IMR-90 (cell line): Measurements from ENCODE around the gene RAB4B. TPM values are rescaled to one million over a fixed set of nuclear protein-coding genes. Genes with fewer than 3 reads are reported as not detected.

ENCODE experiments used
- ATAC-seq: fragments of 200-7000 bp; cut with Tn5 transposase; 2 replicates; pipeline ENCODE4 v1.9.1; 2020; ENCODE audit warnings: low read depth, mild to moderate bottlenecking, moderate library complexity
- BruUV-seq: library from RNA; stranded (reverse); fragments of 400-500 nt; replicated peaks from 2 replicates; lab custom pipeline; 2021; lab: Mats Ljungman, UMichigan
- CTCF ChIA-PET: fragments of 300-600 bp; formaldehyde crosslinking; extraction: SDS; loops from one replicate; lab custom pipeline; 2021; ENCODE audit warnings: antibody characterized with exemption; lab: Yijun Ruan, JAX
- POLR2A ChIA-PET: fragments of 300-600 bp; sonication (Branson Sonifier 250); formaldehyde crosslinking; loops from one replicate; lab custom pipeline; 2022; ENCODE audit warnings: antibody characterized with exemption; ENCODE audit not compliant: unreplicated experiment; lab: Charles Lee
- DNase-seq: peaks from one replicate; pipeline ENCODE4 v3.0.0; 2013
- H2AFZ ChIP-seq: replicated peaks from 2 replicates; pipeline ENCODE3; 2013; ENCODE audit warnings: low read length, mild to moderate bottlenecking; ENCODE audit not compliant: poor library complexity
- H2AK5ac ChIP-seq: 2 replicates; pipeline ENCODE4 v1.6.1; 2013; ENCODE audit warnings: low read depth, low read length, inconsistent platforms
- H2AK9ac ChIP-seq: replicated peaks from 2 replicates; pipeline ENCODE3; 2013; ENCODE audit warnings: mild to moderate bottlenecking, low read depth, low read length, moderate library complexity; ENCODE audit not compliant: poor library complexity
- H2BK120ac ChIP-seq: 2 replicates; pipeline ENCODE4 v1.6.1; 2013; ENCODE audit warnings: low read depth, low read length, inconsistent platforms
- H2BK15ac ChIP-seq: 3 replicates; pipeline ENCODE4 v1.6.1; 2013; ENCODE audit warnings: low read depth, low read length, inconsistent platforms
- H2BK20ac ChIP-seq: 2 replicates; pipeline ENCODE4 v1.6.1; 2013; ENCODE audit warnings: low read depth, mild to moderate bottlenecking, inconsistent platforms, low read length, moderate library complexity
- H2BK5ac ChIP-seq: 2 replicates; pipeline ENCODE4 v1.6.1; 2013; ENCODE audit warnings: mild to moderate bottlenecking, low read depth, low read length, inconsistent platforms; ENCODE audit not compliant: poor library complexity, severe bottlenecking
- H3K14ac ChIP-seq: replicated peaks from 2 replicates; pipeline ENCODE4 v1.6.1; 2013; ENCODE audit warnings: low read depth, low read length, inconsistent platforms
- H3K18ac ChIP-seq: 2 replicates; pipeline ENCODE4 v1.6.1; 2013; ENCODE audit warnings: low read depth, low read length, control low read depth
- H3K23ac ChIP-seq: 2 replicates; pipeline ENCODE4 v1.6.1; 2013; ENCODE audit warnings: low read depth, low read length, inconsistent platforms
- H3K27ac ChIP-seq: 2 replicates; pipeline ENCODE4 v1.5.1; 2013; ENCODE audit warnings: mild to moderate bottlenecking, control low read depth, low read length; ENCODE audit not compliant: insufficient read depth
- H3K27me3 ChIP-seq: 2 replicates; pipeline ENCODE4 v1.6.1; 2013; ENCODE audit warnings: low read length; ENCODE audit not compliant: control insufficient read depth, insufficient read depth
- H3K36me3 ChIP-seq: 2 replicates; pipeline ENCODE4 v1.6.1; 2013; ENCODE audit warnings: low read length, mixed read lengths; ENCODE audit not compliant: control insufficient read depth, insufficient read depth
- H3K4ac ChIP-seq: 2 replicates; pipeline ENCODE4 v1.6.1; 2013; ENCODE audit warnings: low read depth, low read length, inconsistent platforms
- H3K4me1 ChIP-seq: 2 replicates; pipeline ENCODE4 v1.6.1; 2013; ENCODE audit warnings: low read length, mixed read lengths; ENCODE audit not compliant: control insufficient read depth, insufficient read depth
- H3K4me2 ChIP-seq: 2 replicates; pipeline ENCODE4 v1.6.1; 2013; ENCODE audit warnings: low read depth, mild to moderate bottlenecking, control low read depth, low read length, moderate library complexity
- H3K4me3 ChIP-seq: 2 replicates; pipeline ENCODE4 v1.5.1; 2013; ENCODE audit warnings: low read depth, mild to moderate bottlenecking, control low read depth, low read length, moderate library complexity; ENCODE audit not compliant: insufficient read depth
- H3K56ac ChIP-seq: 2 replicates; pipeline ENCODE4 v1.6.1; 2013; ENCODE audit warnings: low read length, inconsistent platforms; ENCODE audit not compliant: insufficient read depth; ENCODE audit errors: extremely low read depth
- H3K79me1 ChIP-seq, 2 experiments: 2 replicates each; pipeline ENCODE4 v1.6.1; 2013; ENCODE audit warnings: low read length in 2 of 2, inconsistent platforms in 1 of 2, low read depth in 1 of 2
- H3K9ac ChIP-seq: 2 replicates; pipeline ENCODE4 v1.6.1; 2013; ENCODE audit warnings: low read depth, low read length, control low read depth
- H3K9me1 ChIP-seq: 2 replicates; pipeline ENCODE4 v1.6.1; 2013; ENCODE audit warnings: low read length, inconsistent platforms; ENCODE audit not compliant: insufficient read depth
- H3K9me3 ChIP-seq: 2 replicates; pipeline ENCODE4 v1.6.1; 2013; ENCODE audit warnings: low read length; ENCODE audit not compliant: control insufficient read depth, insufficient read depth
- H4K20me1 ChIP-seq: 2 replicates; pipeline ENCODE4 v1.6.1; 2013; ENCODE audit warnings: low read length, inconsistent platforms; ENCODE audit not compliant: insufficient read depth
- H4K5ac ChIP-seq: 2 replicates; pipeline ENCODE4 v1.6.1; 2013; ENCODE audit warnings: mild to moderate bottlenecking, low read depth, low read length, control low read depth
- H4K8ac ChIP-seq, 2 experiments: 2 replicates each; pipeline ENCODE4 v1.6.1; 2013; ENCODE audit warnings: low read depth in 2 of 2, low read length in 2 of 2, control low read depth in 1 of 2, inconsistent platforms in 1 of 2
- H4K91ac ChIP-seq: 2 replicates; pipeline ENCODE4 v1.6.1; 2013; ENCODE audit warnings: low read depth, low read length, inconsistent platforms; ENCODE audit not compliant: insufficient read depth
- CEBPB ChIP-seq: IDR thresholded peaks from 2 replicates; pipeline ENCODE4 v1.6.1; 2012; ENCODE audit warnings: low read depth, low read length, improper control_type of control experiment
- MAFK ChIP-seq: IDR thresholded peaks from 2 replicates; pipeline ENCODE4 v1.6.1; 2012; ENCODE audit warnings: low read depth, low read length, improper control_type of control experiment
- MAZ ChIP-seq: IDR thresholded peaks from 2 replicates; pipeline ENCODE4 v1.6.1; 2012; ENCODE audit warnings: low read depth, mild to moderate bottlenecking, low read length, improper control_type of control experiment, moderate library complexity, borderline replicate concordance
- MXI1 ChIP-seq: IDR thresholded peaks from 2 replicates; pipeline ENCODE4 v1.6.1; 2012; ENCODE audit warnings: low read depth, mild to moderate bottlenecking, low read length, moderate library complexity, borderline replicate concordance
- NFE2L2 ChIP-seq: fragments of 150-350 bp; IDR thresholded peaks from 2 replicates; pipeline ENCODE4 v1.6.1; 2016; ENCODE audit warnings: low read depth, mild to moderate bottlenecking, low read length
- RAD21 ChIP-seq: IDR thresholded peaks from 2 replicates; pipeline ENCODE4 v1.6.1; 2012; ENCODE audit warnings: low read length, improper control_type of control experiment
- RCOR1 ChIP-seq: IDR thresholded peaks from 2 replicates; pipeline ENCODE4 v1.6.1; 2012; ENCODE audit warnings: mild to moderate bottlenecking, low read length, improper control_type of control experiment; ENCODE audit not compliant: insufficient replicate concordance
- RFX5 ChIP-seq: IDR thresholded peaks from 2 replicates; pipeline ENCODE4 v1.8.0; 2012; ENCODE audit warnings: low read depth, mild to moderate bottlenecking, low read length, moderate library complexity
- SMC3 ChIP-seq: fragments of 150-350 bp; IDR thresholded peaks from 2 replicates; pipeline ENCODE4 v1.6.1; 2016; ENCODE audit warnings: low read depth, mild to moderate bottlenecking, antibody characterized with exemption, low read length, moderate library complexity
- WGBS, 2 experiments: methylation state at CpG; one replicate each; pipeline versions ENCODE4 v1.1.5 to v1.1.7; 2013; ENCODE audit warnings: missing lambda C conversion rate in 2 of 2; ENCODE audit not compliant: insufficient read length in 1 of 2; ENCODE audit errors: extremely low coverage in 2 of 2; 5-methylcytosine and 5-hydroxymethylcytosine counted together
- dilution Hi-C: fragments of 300-500 bp; cut with HindIII; formaldehyde crosslinking; loops from one replicate; pipeline ENCODE4 v1.14.3; 2018; ENCODE audit warnings: low sequenced_read_pairs; ENCODE audit not compliant: unreplicated experiment
- in situ Hi-C: fragments of 300-500 bp; cut with MboI; formaldehyde crosslinking; loops from 3 replicates; pipeline ENCODE4 v1.14.3; 2019; ENCODE audit warnings: low sequenced_read_pairs, inconsistent platforms, mixed read lengths
- intact Hi-C: fragments of 100-400 bp; cut with micrococcal nuclease; formaldehyde crosslinking; loops from 2 replicates; pipeline ENCODE4 v1.10.0; 2022
- polyA plus RNA-seq, 3 experiments: library from polyadenylated mRNA; depleted of rRNA; stranded (reverse); fragments of >200 nt; gene quantifications; 2 replicates each; pipeline ENCODE4 v1.2.3, GENCODE V29; 2012; ENCODE audit warnings: low replicate concordance in 1 of 3
- total RNA-seq: library from RNA; depleted of rRNA; stranded (reverse); fragments of >200 nt; gene quantifications from 2 replicates; pipeline ENCODE4 v1.2.3, GENCODE V29; 2012
- TF ChIP-seq, protein P1 (sequence below): fragments of 150-350 bp; IDR thresholded peaks from 2 replicates; pipeline ENCODE4 v1.6.1; 2017; ENCODE audit warnings: mild to moderate bottlenecking, antibody characterized with exemption, low read length, low read depth
- TF ChIP-seq, protein P2 (sequence below): conservative IDR thresholded peaks from 2 replicates; pipeline ENCODE4 v1.5.1; 2012; ENCODE audit warnings: mild to moderate bottlenecking, low read depth, low read length, improper control_type of control experiment
- TF ChIP-seq, protein P3 (sequence below): fragments of 150-350 bp; IDR thresholded peaks from 2 replicates; pipeline ENCODE4 v1.6.1; 2016; ENCODE audit warnings: low read depth, mild to moderate bottlenecking, low read length, moderate library complexity, borderline replicate concordance

The RAB4B gene
- total and polyA plus RNA-seq, 2 of the 4 experiments (the other 2 are of a cell fraction) = 7.9 to 21.4 TPM

DNA sequence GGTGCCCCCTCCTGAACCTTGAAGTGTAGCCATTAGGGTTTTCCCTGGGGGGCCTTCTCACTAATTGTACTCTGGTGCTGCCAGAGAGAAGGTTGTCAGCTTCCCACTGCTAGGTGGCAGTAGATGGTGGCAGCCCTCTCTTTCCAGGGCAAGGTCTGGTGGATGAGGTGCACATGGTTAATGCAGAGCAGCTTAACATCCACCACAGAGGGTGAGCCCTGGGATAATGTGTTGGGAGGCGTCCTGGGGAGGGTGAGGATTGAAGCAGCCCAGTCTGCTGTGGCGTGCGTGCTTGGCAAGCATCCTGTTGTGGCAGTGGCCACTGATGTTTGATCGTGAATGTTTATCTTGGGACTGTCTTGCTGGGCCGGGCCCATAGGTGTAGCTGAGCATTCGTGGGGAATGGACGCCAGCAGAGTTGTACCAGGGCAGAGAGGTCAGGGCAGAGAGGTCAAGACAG lies 26.8 kb downstream of the RAB4B start:
- Histone ChIP-seq H3K9me3 (no peaks in the 10 kb centered on the region), H3K4ac (no peak overlapping the region), H3K79me1 (peaks cover 23 to 91% of the 10 kb centered on the region in 2 experiments), H3K9me1 (peaks cover 30% of the 10 kb centered on the region), H2AK9ac (peak overlapping the region; percentile 7), H4K5ac (no peak overlapping the region), H3K23ac (no peak overlapping the region), H3K4me2 (no peak overlapping the region), H2BK15ac (no peak overlapping the region), H3K27me3 (no peaks in the 10 kb centered on the region), H3K4me3 (no peak overlapping the region), H2AK5ac (no peak overlapping the region), H4K91ac (no peak overlapping the region), H3K9ac (no peak overlapping the region), H2AFZ (no peak overlapping the region), H3K27ac (no peak overlapping the region), H4K8ac (no peak overlapping the region), H4K20me1 (peaks cover 90% of the 10 kb centered on the region), H2BK120ac (no peak overlapping the region), H2BK5ac (no peak overlapping the region), H3K14ac (no peak overlapping the region), H3K18ac (no peak overlapping the region), H3K36me3 (peaks cover 70% of the 10 kb centered on the region), H2BK20ac (no peak overlapping the region), H3K56ac (no peak overlapping the region), H3K4me1 (peaks cover 37% of the 10 kb centered on the region)
- intact Hi-C loops (loop anchor here (5.0 kb wide), 1 partner anchor 143 kb away; no protein-coding TSS in a partner anchor), in situ Hi-C loops (loop anchor here (5.0 kb wide), 1 partner anchor 143 kb away; no protein-coding TSS in a partner anchor), dilution Hi-C loops (no loop called here)
- ChIA-PET CTCF (no interaction called here), POLR2A (no interaction called here)
- ATAC-seq (no peak), DNase-seq (no peak)
- TF ChIP-seq SMC3 (no peak), MAZ (no peak), MAFK (no peak), RCOR1 (no peak), RFX5 (no peak), CEBPB (no peak), MXI1 (no peak), RAD21 (no peak), NFE2L2 (no peak)
- TF ChIP-seq, protein P1, sequence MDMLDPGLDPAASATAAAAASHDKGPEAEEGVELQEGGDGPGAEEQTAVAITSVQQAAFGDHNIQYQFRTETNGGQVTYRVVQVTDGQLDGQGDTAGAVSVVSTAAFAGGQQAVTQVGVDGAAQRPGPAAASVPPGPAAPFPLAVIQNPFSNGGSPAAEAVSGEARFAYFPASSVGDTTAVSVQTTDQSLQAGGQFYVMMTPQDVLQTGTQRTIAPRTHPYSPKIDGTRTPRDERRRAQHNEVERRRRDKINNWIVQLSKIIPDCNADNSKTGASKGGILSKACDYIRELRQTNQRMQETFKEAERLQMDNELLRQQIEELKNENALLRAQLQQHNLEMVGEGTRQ = no peak
- TF ChIP-seq, protein P2, sequence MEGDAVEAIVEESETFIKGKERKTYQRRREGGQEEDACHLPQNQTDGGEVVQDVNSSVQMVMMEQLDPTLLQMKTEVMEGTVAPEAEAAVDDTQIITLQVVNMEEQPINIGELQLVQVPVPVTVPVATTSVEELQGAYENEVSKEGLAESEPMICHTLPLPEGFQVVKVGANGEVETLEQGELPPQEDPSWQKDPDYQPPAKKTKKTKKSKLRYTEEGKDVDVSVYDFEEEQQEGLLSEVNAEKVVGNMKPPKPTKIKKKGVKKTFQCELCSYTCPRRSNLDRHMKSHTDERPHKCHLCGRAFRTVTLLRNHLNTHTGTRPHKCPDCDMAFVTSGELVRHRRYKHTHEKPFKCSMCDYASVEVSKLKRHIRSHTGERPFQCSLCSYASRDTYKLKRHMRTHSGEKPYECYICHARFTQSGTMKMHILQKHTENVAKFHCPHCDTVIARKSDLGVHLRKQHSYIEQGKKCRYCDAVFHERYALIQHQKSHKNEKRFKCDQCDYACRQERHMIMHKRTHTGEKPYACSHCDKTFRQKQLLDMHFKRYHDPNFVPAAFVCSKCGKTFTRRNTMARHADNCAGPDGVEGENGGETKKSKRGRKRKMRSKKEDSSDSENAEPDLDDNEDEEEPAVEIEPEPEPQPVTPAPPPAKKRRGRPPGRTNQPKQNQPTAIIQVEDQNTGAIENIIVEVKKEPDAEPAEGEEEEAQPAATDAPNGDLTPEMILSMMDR = no peak
- TF ChIP-seq, protein P3, sequence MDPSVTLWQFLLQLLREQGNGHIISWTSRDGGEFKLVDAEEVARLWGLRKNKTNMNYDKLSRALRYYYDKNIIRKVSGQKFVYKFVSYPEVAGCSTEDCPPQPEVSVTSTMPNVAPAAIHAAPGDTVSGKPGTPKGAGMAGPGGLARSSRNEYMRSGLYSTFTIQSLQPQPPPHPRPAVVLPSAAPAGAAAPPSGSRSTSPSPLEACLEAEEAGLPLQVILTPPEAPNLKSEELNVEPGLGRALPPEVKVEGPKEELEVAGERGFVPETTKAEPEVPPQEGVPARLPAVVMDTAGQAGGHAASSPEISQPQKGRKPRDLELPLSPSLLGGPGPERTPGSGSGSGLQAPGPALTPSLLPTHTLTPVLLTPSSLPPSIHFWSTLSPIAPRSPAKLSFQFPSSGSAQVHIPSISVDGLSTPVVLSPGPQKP = no peak
- WGBS, 2 experiments = 51% methylated on average over 3 of the region's 7 CpGs; no CpG with 5 or more reads in 1 of the 2 experiments
- no TSS peak for BruUV-seq
